Bronchial epithelial cell (primary cell): ENCODE measurements around the gene WDR26. TPM values are rescaled to one million over a fixed set of nuclear protein-coding genes. Genes with fewer than 3 reads are reported as not detected.
A peak's percentile ranks its signal among the peaks of the same experiment; 100 is the strongest.

Experiments
- DNase-seq: peaks from one replicate; pipeline ENCODE4 v3.0.0-alpha.2; 2010; ENCODE audit warnings: low read depth
- FAIRE-seq: peaks from 2 replicates; lab custom pipeline; 2011; peaks lifted over from hg19 to GRCh38; lab: Jason Lieb, UNC
- H3K27me3 ChIP-seq: 2 replicates; pipeline ENCODE4 v1.5.1; 2011; ENCODE audit warnings: low read length; ENCODE audit not compliant: control insufficient read depth, insufficient read depth
- H3K36me3 ChIP-seq: 2 replicates; pipeline ENCODE4 v1.5.1; 2011; ENCODE audit warnings: low read length; ENCODE audit not compliant: control insufficient read depth, insufficient read depth
- H3K4me3 ChIP-seq: 2 replicates; pipeline ENCODE4 v1.5.1; 2011; ENCODE audit warnings: mild to moderate bottlenecking, low read depth, low read length, control low read depth
- CTCF ChIP-seq: IDR thresholded peaks from 2 replicates; pipeline ENCODE4 v1.5.1; 2011; ENCODE audit warnings: mild to moderate bottlenecking, moderate library complexity, low read length, control low read depth, inconsistent platforms; ENCODE audit not compliant: insufficient read depth, severe bottlenecking
- total RNA-seq: library from RNA; depleted of rRNA; stranded (reverse); fragments of >200 nt; gene quantifications from 2 replicates; pipeline ENCODE4 v1.2.1, GENCODE V29; 2014

The WDR26 gene
- total RNA-seq, 1 donor from 2014 or later = 34.5 TPM

DNA sequence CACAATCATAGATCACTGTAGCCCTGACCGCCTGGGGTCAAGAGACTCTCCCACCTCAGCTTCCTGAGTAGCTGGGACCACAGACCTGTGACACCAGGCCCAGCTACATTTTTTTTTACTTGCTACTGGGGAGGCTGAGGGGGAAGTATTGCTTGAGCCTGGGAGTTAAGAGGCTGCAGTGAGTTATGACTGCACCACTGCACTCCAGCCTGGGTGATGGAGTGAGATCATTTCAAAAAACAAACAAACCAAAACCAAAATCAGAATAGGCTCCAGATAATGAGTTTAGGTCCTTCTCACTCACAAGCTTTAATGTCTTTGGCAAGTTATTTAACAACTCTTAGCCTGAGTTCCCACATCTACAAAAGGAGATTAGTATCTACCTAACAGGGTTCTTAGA, 22.8 kb downstream of the WDR26 start:
- peaks cover 7% of the 10 kb centered on the region for H3K36me3 ChIP-seq
- H3K4me3 ChIP-seq = no peak overlapping the region
- TF ChIP-seq CTCF = no peak
- no peaks in the 10 kb centered on the region for H3K27me3 ChIP-seq
- DNase-seq (no peak), FAIRE-seq (no peak)

DNA sequence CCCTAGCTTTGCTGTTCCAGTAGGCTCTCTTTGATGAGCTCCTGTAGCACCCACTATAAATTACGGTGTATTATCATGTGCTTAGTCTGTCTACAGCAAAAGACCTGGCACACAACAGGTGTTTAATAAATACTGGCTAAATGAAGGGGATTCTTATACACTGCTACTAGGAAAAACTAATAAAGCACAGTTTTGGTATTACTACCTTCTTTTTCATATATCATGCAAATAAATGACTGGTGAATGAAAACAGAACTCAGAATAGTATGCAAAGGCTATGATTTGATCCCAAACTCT, 26.4 kb downstream of the WDR26 start:
- TF ChIP-seq CTCF = no peak
- FAIRE-seq = no peak
- no peak for DNase-seq
- H3K36me3 ChIP-seq = peaks cover 10% of the 10 kb centered on the region
- no peak overlapping the region for H3K4me3 ChIP-seq
- no peaks in the 10 kb centered on the region for H3K27me3 ChIP-seq

- no peak for FAIRE-seq
- Histone ChIP-seq H3K27me3 (no peaks in the 10 kb centered on the region), H3K36me3 (peaks cover 10% of the 10 kb centered on the region), H3K4me3 (no peak overlapping the region)
- peak; percentile 34 for DNase-seq
- no peak for TF ChIP-seq CTCF
These were observed 26.9 kb downstream of the WDR26 start for GRCh38 chr1:224407571-224408293.

GRCh38 chr1:224406216-224406615, 28.4 kb downstream of the WDR26 start:
- Histone ChIP-seq H3K4me3 (no peak overlapping the region), H3K36me3 (peaks cover 9% of the 10 kb centered on the region), H3K27me3 (no peaks in the 10 kb centered on the region)
- FAIRE-seq = no peak
- DNase-seq = no peak
- TF ChIP-seq CTCF = no peak

DNA sequence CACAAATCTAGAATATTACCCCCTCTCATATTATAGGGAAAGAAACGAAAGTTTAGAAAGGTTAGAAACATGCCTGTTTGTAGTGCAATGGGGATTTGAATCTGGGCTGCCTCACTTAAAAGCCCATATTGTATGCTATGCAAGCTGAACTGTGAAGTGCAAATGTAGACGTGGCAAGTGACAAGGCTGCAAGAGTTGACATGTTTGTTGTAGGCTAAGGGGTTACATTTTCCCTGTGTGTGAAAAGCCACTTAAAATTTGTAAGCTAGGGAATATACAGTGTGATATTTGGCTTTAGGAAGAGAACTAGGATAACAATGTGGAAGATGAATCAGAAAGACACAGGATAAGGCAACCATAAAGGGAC, 29.0 kb downstream of the WDR26 start:
- no peak for TF ChIP-seq CTCF
- peak; percentile 7 for FAIRE-seq
- H3K27me3 ChIP-seq = no peaks in the 10 kb centered on the region
- no peak overlapping the region for H3K4me3 ChIP-seq
- peaks cover 10% of the 10 kb centered on the region for H3K36me3 ChIP-seq
- DNase-seq = no peak

DNA sequence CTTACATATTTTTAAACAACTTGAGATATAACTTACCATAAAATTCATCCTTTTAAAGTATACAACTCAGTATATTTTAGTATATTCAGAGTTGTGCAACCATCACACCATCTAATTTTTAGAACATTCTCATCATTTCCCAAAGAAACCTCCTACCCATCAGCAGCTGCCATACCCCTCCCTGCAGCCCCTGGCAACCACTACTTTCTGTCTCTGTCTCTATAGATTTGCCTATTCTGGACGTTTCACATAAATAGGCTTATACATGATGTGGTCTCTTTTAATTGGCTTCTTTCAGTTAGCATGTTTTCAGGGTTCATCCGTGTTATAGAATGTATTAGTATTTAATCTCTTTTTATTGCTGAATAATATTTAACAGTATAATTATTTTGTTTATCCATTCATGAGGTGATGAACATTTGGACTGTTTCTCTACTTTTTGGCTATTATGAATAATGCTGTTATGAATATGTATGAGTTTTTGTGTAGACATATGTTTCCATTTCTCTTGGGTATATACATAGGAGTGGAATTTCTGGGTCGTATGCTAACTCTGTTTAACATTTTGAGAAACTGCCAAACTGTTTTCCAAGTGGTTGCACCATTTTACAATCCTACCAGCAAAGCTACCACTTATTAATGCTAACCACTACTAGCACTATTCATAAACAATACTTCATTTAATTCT, 29.5 kb downstream of the WDR26 start:
- peaks cover 10% of the 10 kb centered on the region for H3K36me3 ChIP-seq
- FAIRE-seq = no peak

More for the DNA sequence above, 29.5 kb downstream of the WDR26 start:
- Histone ChIP-seq H3K27me3 (no peaks in the 10 kb centered on the region), H3K4me3 (no peak overlapping the region)
- DNase-seq = no peak
- no peak for TF ChIP-seq CTCF
